ENCODE data around the gene IL6R.

The IL6R gene

DNA sequence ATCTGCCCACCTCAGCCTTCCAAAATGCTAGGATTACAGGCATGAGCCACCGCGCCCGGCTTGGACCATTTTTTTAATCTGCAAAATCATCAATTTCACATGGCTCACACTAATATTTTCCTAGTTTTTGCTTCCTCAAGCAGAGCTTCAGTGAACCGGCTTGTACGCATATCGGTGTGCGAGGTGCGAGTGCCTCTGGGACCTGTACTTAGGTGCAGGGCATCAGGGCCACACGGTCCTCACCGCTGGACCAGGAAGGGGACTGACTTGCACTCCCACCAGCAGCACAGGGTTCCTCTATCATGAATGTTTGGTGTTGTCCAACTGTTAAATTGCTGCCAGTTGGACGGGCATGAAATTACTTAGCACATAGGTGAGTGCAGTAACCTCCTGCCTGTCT is 112.5 kb downstream of the IL6R start:
- DNase-seq (ENCODE audit: low read depth), result no peak

Data from HS-5 (cell line).